HG03469 (cell line): Measurements from ENCODE around the gene PDLIM5.
"Not testable (repeated sequence)": the region's sequence is repeated elsewhere in the genome, so short reads cannot be mapped to it uniquely, and the experiment has no call there.

Source experiments
- ATAC-seq: cut with Tn5 transposase; IDR thresholded peaks from one replicate; pipeline ENCODE4 v1.9.1; 2021; ENCODE audit warnings: mild to moderate bottlenecking, moderate library complexity, moderate number of reproducible peaks; ENCODE audit not compliant: unreplicated experiment

Gene PDLIM5

DNA sequence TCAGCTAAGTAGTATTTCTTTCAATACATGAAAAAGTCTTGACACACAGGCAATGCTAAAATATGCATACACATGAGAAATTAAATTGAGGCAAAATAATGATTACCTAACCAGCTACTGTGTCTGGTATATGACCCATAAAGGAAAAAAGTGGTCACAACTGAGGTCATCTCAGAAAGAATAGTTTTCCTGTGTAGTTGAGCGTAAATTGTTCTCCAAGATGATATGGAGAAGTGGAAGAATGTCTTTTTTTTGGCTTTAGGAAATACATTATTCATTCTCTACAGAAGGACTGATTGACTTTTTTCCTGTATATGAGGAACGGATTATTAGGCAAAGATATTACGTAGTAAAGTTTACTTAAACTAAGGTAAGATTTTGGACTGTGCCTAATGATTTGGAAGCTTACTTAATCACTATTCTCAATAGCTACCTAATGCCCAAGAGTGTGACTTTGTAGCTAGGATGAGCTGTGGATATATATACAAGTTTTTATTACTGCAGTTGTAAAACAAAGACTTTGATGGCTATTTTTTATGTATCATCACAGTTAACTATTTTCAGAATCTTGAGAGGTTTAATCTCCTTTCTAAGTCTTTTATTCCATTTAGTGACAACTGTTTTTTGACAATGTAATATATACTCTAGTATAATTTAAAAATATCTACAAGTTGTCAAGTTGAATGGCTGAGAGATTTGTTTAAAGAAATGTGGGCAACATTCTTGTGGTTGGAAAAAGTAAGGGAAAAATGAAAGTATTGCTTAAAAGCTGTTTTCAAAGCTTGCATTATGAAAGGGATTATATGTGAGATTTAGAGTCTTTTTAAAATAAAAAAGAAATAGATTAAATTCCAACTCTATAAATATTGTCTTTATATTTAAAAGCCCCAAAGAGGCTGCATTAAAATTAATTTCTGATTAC is 100.2 kb downstream of the PDLIM5 start:
- ATAC-seq = no peak

DNA sequence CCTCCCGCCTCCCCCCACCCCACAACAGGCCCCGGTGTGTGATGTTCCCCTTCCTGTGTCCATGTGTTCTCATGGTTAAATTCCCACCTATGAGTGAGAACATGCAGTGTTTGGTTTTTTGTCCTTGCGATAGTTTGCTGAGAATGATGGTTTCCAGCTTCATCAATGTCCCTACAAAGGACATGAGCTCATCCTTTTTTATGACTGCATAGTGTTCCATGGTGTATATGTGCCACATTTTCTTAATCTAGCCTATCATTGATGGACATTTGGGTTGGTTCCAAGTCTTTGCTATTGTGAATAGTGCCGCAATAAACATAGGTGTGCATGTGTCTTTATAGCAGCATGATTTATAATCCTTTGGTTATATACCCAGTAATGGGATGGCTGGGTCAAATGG is 104.3 kb downstream of the PDLIM5 start:
- ATAC-seq = not testable (repeated sequence)

DNA sequence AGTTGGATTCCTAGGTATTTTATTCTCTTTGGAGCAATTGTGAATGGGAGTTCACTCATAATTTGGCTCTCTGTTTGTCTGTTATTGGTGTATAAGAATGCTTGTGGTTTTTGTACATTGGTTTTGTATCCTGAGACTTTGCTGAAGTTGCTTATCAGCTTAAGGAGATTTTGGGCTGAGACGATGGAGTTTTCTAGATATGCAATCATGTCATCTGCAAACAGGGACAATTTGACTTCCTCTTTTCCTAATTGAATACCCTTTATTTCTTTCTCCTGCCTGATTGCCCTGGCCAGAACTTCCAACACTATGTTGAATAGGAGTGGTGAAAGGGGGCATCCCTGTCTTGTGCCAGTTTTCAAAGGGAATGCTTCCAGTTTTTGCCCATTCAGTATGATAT is 105.9 kb downstream of the PDLIM5 start:
- ATAC-seq = not testable (repeated sequence)

DNA sequence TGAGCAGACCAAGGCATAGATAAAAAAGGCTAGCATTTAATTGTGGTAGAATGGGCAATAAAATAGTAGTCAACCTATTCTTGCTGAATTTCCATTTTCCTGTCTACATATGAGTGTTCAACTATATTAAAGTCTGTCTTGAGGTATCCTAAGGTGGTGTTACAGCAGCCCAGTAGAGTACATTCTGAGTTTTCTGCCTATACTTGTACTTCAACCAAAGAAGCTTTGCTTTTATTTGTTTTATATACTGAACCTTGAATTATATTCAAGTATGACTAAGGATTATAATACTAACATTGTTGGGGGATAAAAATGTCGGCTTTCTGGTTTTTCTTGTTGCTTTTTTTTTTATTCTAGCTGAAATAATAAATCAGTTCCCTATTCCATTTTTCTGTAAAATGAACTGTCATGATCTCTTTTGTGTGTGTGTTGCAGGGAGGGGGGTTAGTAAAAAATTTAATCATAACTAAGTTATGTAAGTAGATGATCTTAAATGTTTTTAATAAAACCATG is 106.7 kb downstream of the PDLIM5 start:
- ATAC-seq = no peak

DNA sequence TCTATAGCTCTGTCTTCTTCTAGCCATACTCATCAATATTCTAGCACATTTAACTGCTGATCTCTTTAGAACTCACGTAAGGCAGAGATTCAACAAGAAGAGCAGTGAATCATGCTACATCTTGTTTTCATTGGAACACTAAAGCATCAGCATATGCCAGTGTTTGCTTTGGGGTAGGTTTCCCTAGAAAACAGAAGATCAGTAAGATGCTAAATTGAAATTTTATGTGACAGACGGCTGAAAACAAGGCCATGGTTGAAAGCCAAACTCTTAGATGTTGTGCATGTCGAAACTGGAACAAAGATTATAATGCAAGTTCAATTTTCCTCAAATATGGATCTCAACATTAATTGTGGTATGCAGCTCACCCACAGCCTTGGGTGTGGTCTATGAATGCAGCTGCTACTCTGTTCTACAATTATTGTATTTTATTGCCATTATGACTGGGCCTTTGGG is 107.6 kb downstream of the PDLIM5 start:
- no peak for ATAC-seq

DNA sequence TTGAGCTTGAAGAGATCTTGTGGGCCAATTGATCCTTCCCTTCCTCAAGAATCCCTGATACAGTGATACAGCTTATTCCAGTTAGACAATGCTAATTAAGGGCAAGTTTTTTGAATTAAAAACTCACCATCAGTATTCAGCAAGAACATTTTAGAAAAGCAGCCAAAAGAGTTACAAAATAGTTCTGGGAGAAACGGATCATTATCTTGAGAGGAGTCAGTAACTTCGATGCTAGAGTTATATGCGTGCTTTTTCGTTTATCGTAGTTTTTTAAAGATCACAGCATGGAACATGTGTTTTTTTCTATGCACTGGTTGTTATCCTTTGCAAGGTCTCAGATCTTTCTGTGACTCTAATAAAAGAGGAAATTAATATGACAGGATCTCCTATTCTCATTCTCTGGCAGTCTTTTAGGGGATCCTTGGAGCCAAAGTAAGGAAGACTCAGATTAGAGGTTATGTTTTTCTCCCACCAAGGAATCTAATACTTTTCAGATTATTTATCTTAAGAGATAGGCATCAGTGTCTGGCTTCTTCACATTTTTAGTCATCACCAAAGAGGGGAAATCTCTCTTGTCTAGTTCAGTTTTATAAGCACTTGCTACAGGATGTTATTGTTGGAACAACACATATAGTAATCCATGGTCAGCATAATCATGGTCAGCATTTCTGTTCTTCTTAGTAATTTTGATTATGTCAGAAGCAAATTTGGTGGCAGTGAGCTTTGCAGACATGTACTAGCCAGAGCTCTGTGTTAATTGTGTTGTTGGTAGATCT is 109.7 kb downstream of the PDLIM5 start:
- ATAC-seq = no peak

DNA sequence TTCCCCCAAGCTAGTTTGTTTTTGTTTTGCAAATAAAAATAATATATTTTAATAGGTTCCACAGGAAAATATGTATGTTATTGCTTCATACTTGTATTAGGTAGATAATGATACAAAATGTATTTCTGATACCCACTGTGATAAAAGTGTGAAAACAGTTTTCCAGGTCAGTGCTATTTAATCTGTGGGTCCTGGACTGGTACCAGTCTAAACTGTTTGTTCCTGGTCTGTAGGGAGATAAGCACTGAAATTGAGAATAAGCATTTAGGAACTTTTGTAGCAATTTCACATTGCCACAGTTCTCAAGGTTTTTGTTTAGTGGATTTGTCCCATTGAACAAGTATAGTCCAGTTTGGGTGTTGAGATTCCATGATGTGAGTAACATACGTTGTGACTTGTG is 110.5 kb downstream of the PDLIM5 start:
- no peak for ATAC-seq

DNA sequence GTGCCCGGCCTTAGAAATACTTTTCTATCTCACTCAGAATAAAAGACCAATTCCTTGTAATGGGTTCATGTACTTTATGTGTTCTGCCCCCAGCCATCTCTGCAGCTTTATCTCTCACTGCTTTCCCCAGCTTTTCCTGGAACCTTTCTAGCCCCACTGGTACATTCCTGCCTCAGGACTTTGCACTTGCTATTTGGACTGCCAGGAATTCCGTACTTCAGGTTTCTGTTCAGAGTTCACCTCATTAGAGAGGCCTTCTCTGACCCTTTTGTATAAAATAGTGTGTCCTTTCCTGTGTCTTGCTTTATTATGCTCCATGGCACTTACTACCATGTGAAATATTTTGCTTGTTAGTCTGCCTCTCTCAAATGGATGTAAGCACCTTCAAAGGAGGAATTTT is 112.5 kb downstream of the PDLIM5 start:
- no peak for ATAC-seq

GRCh38 chr4:94566420-94566819 is 114.7 kb downstream of the PDLIM5 start:
- no peak for ATAC-seq

DNA sequence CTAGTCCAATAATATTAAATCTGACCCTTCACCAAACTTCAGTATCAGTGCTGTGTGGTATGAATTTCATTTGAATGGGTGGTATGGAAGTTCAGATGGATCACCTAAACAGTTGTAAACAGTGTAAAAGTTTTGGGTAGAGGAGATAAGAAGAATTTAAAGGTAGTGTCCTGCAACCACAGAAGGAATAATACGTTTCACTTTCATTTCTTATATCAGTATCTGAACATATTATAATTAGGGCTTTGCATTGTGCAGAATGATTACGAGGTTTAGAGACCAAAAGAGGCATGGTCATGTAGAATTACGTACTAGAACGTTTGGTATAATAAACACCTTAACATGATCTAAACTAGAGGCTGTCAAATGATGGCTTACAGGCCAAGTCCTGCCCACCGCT is 116.1 kb downstream of the PDLIM5 start:
- peak; percentile 53 for ATAC-seq

GRCh38 chr4:94570558-94570957 is 118.8 kb downstream of the PDLIM5 start:
- no peak for ATAC-seq

DNA sequence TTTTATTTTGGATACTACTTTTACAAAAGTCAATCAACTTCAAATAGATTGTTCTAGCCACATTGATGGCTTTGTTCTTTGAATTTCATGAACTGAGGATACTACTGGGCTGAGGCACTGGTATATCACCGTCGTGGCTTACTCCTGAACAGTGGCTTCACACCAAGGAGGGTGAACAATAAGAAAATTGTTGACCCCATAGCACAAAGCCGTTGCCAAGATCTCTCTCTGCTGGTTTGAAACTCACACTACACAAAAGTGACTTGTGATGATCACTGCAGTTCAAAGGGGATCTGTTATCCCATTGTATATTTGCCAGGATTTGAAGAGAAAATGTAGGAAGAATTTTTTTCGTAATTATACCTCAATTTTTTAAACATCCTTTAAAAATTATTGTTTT is 119.6 kb downstream of the PDLIM5 start:
- no peak for ATAC-seq

- ATAC-seq = no peak
These were observed 120.0 kb downstream of the PDLIM5 start for GRCh38 chr4:94571715-94572114.

GRCh38 chr4:94574050-94574449 is 122.3 kb downstream of the PDLIM5 start:
- no peak for ATAC-seq

DNA sequence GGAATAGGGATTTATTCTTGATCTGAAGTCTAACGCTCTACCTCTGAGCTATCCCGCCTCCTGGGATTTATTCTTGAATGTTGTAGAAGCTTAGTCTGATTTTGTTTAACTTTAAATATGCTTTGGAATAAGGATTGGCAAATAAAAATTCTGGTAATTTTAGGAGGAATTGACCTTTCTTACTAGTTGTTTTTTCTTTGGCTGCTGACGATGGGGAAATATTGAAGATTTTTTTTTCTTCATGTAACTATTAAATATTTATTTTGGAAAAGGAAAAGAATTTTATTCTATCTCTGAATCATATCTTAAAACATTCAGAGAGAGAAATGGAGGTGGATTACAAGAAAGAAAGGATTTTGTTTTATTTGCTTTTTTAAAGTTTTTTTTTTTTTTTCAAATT is 122.9 kb downstream of the PDLIM5 start:
- ATAC-seq = no peak

DNA sequence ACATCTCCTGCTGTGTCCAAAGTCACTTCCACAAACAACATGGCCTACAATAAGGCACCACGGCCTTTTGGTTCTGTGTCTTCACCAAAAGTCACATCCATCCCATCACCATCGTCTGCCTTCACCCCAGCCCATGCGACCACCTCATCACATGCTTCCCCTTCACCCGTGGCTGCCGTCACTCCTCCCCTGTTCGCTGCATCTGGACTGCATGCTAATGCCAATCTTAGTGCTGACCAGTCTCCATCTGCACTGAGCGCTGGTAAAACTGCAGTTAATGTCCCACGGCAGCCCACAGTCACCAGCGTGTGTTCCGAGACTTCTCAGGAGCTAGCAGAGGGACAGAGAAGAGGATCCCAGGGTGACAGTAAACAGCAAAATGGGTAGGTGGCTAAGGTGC is 123.9 kb downstream of the PDLIM5 start:
- ATAC-seq = no peak

DNA sequence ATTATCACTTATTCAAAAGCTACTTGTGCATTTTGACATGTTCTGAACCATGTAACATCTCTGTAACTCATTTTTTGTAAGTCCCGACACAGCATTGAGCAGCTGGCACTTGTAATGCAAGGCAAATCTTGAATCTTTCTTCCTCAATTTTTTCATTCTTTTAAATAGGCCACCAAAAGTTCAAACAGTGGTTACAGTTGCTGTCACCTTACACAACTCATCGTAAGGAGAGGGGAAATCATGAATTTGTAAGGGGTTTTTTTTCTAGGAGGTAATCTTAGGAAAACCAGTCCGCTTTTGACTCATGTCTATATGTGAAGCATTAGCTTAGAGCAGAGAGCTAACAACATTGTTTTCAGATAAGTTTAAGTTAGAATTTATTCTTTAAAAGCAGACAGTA is 124.5 kb downstream of the PDLIM5 start:
- ATAC-seq = no peak

DNA sequence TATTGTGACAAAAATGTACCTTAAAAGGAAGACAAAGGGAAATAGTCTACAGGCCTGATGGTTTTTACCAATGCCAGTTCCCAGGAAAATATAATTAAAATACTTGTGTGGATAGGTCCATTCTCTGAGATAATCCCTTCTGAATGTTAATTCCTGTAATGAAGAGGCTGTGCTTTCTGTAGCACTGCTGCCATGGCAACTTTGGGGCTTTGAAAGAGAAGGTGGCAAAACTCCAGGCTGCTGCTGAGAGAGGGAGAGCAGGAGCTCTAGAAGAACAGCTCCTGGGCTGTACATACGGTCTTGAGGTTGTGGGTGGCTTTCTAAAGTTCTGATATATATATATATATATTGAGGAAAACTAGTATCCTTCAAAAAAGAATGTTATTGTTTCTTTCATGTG is 125.4 kb downstream of the PDLIM5 start:
- no peak for ATAC-seq

DNA sequence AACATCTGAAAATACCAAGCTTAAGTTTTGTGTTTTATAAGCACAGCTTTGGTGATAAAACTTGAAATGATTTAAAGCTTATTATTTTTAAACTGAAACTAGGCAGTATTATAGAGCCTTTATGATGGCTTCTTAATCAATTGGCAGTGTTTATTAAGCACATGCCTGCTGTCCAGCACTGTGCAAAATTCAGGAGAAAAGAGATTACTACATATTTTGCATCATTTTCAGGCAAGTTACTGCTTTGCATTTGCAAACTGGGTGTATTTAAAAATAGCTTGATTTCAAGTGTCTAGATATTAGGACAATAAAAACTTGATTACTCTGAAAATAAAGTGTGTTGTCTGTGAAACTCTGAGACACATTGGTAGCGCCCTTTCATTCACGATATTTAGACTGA is 126.5 kb downstream of the PDLIM5 start:
- ATAC-seq = no peak

- ATAC-seq = no peak
These were observed 130.0 kb downstream of the PDLIM5 start for GRCh38 chr4:94581766-94582165.

DNA sequence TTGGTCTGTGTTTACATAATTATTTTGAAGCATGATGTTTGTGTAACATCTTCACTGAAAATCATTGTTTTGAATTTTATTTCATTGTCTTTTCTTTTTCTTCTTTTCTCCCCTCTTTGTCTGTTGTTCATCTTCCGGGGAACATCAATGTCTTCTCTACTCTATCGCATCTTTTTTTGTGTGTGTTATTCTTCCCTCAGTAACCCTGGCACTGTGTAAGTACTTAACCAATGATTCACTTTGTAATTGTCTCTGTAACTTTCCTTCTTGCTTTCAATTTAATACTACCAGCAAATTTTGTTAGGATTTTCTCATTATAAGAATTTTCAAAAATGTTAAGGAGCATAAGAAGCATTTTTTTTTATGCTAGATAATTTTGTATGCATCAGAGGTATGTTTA is 130.8 kb downstream of the PDLIM5 start:
- no peak for ATAC-seq
